Measurements from ENCODE around the gene TEX19.

- TF ChIP-seq SIN3A (IDR thresholded peaks at IDR 0.05; ENCODE audit: borderline replicate concordance, insufficient read depth, low read depth, low read length) (no peak), CTCF (IDR thresholded peaks at IDR 0.05) (no peak), POLR2AphosphoS5 (IDR thresholded peaks at IDR 0.05; ENCODE audit: low read depth, low read length) (no peak)
These were observed 38.8 kb upstream of the TEX19 start for GRCh38 chr17:82320140-82320840.
